Kidney epithelial cell (primary cell): ENCODE results near the gene PRPSAP1. TPM values are rescaled to one million over a fixed set of nuclear protein-coding genes. Genes with fewer than 3 reads are reported as not detected.

Source experiments
- DNase-seq: peaks from one replicate; pipeline ENCODE4 v3.0.0-alpha.2; 2010; ENCODE audit warnings: low read depth
- H3K27me3 ChIP-seq: 2 replicates; pipeline ENCODE4 v1.6.0; 2011; ENCODE audit warnings: low read length; ENCODE audit not compliant: control insufficient read depth, insufficient read depth
- H3K36me3 ChIP-seq: 2 replicates; pipeline ENCODE4 v1.5.1; 2011; ENCODE audit warnings: low read length; ENCODE audit not compliant: control insufficient read depth, insufficient read depth
- H3K4me3 ChIP-seq: 2 replicates; pipeline ENCODE4 v1.5.1; 2011; ENCODE audit warnings: low read depth, mild to moderate bottlenecking, control low read depth, low read length
- CTCF ChIP-seq: IDR thresholded peaks from 2 replicates; pipeline ENCODE4 v1.5.1; 2011; ENCODE audit warnings: mild to moderate bottlenecking, moderate library complexity, low read length, control low read depth, inconsistent platforms; ENCODE audit not compliant: insufficient read depth, poor library complexity, severe bottlenecking
- total RNA-seq: library from RNA; depleted of rRNA; stranded (reverse); fragments of >200 nt; gene quantifications from 2 replicates; pipeline ENCODE4 v1.2.3, GENCODE V29; 2015

The PRPSAP1 gene
- total RNA-seq, 1 donor from 2014 or later: 52.4 TPM

GRCh38 chr17:76265624-76266243 lies 88.0 kb downstream of the PRPSAP1 start:
- Histone ChIP-seq H3K36me3 (peaks cover under 1% of the 10 kb centered on the region), H3K4me3 (peak overlapping the region; percentile 80), H3K27me3 (no peaks in the 10 kb centered on the region)
- no peak for TF ChIP-seq CTCF
- DNase-seq: no peak

DNA sequence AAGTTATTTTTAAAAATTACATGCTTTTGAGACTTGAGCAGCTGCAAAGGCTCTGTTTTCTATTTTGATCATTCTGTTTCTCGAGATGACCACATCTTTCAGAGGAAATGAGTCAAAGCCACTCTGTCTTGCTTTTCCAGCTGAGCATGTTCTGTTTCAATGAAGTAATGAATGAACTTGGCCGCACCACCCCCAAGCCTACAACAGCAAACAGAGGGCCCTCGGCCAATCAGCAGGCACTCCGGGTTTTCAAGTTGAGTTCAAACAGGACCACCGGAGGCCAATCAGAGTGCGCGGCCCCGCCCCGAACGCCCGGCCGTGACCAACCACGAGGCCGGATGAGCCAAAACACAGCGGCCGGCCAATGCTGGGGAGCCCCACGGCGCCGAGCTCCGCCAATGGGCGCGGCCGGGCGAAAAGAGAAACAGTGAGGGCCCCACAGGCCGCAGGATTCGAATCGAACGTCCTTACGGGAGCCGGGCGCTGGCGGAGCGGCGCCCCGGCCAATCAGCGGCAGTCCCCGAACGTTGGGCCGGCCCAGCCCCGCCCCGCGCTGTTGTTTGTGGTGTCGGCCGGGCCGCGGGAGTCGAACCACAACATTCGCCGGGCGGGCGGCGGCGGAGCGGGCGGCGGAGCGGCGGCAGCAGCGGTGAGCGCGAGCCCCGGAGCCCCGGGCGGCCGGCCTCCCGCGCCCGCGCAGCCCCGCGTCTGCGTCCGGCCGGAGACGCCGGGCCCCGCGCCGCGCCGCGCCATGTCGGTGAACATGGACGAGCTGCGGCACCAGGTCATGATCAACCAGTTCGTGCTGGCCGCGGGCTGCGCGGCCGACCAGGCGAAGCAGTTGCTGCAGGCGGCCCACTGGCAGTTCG lies 88.7 kb downstream of the PRPSAP1 start, which contains the start of gene UBALD2:
Gene UBALD2, plus strand, starts transcription at position 594 of the 869 bp plus-strand sequence. Its CDS starts 158 bp downstream, at position 752.
- peak; percentile 98 for DNase-seq
- H3K27me3 ChIP-seq: no peaks in the 10 kb centered on the region
- H3K36me3 ChIP-seq: no peaks in the 10 kb centered on the region
- peak within 1 kb of the TSS; percentile 80 for H3K4me3 ChIP-seq
- TF ChIP-seq CTCF: no peak

DNA sequence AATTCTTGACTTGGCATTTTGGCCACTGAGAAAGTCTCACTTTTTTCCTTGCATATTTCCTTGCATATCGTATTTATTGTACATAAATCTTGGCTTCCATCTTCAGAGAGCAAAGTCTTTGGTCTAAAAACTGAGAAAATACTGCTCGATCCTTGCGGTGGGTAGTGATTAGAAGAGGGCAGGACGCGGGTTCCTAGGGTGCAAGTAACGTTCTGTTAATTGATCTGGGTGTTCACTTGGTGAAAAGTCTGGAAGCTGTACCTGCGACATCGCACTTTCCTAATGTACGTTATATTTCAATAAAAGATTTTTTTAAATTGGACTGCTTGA lies 89.3 kb downstream of the PRPSAP1 start:
- DNase-seq: no peak
- TF ChIP-seq CTCF: no peak
- Histone ChIP-seq H3K27me3 (no peaks in the 10 kb centered on the region), H3K4me3 (no peak overlapping the region), H3K36me3 (no peaks in the 10 kb centered on the region)

GRCh38 chr17:76263896-76264295 lies 89.8 kb downstream of the PRPSAP1 start:
- Histone ChIP-seq H3K36me3 (no peaks in the 10 kb centered on the region), H3K27me3 (no peaks in the 10 kb centered on the region), H3K4me3 (no peak overlapping the region)
- DNase-seq: no peak
- TF ChIP-seq CTCF: no peak

DNA sequence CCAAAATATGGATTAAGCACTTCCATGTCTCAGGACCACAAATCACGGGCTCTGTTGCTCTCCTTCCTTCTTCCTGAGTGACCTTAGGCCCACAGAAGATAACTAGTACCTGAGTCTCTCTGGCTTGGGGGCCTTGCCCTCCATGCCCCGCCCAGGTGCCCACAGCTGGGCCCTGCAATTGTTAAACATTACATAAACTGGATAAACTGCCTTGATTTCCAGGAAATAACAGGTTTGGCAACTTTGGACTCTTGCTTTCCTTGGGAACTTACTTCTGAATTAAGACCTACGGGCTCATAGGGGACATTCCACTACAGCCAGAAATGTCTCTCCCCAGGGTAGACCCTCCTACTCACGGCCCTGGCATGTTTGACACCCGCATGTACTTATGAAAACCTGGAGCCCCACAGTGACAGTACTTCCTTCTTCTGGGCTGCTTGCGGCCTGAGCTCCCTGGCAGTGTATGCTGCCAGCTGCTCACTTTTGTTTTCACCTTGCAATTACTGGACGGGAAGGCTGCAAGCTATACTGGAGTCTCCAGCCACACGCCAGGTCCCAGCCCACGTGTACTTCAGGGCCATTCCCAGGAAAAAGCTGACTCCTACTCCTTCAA lies 90.9 kb downstream of the PRPSAP1 start:
- no peak overlapping the region for H3K4me3 ChIP-seq
- no peaks in the 10 kb centered on the region for H3K36me3 ChIP-seq

More for the DNA sequence above, 90.9 kb downstream of the PRPSAP1 start:
- no peaks in the 10 kb centered on the region for H3K27me3 ChIP-seq
- TF ChIP-seq CTCF: no peak
- no peak for DNase-seq
